ENCODE measurements around the gene KIDINS220. TPM values are rescaled to one million over a fixed set of nuclear protein-coding genes. Genes with fewer than 3 reads are reported as not detected.

The KIDINS220 gene
- total and polyA plus RNA-seq, 2 donors (not counting 1 experiment from before 2014, with no cell fraction given) = 58.0 to 110 TPM

DNA sequence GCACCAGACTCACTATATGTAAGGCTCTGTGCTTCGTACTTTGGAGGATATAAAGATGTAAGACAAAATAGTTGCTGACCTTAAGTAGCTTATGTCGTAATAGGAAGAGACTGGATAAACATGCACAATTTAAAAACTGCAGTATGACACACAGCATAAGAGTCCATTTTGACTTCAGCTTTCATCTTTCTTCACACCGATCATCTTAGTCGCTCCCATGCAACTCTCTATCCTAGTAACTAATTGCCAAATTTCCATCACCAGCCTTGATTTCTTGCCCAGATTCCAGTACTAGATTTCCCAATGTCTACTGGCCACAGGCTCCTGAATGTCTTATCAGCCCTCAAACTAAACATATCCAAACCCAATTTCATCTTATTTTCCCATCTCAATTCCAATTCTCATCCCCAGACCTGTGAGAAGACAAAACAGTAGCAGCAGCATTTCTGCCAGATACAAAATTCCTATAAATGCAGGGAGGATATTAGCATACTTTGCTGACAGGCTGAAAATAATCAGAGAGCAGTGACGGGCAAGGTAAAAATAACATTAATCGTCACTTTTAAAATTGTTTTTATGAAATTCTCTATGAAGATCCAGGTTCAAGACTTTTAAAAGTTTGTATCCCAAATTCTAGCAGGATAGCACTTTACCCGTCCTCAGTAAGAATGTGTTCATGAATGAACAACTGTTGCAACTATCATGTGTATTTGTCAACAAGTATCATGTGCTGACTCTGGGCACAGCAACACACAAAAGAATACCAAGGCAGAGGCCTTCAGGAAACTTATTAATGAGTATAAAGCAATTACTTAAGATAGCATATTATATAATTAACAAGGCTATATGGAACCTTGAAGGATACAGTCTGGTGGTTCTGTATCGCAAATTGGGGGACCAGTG lies 42.2 kb downstream of the KIDINS220 start:
- no peaks in the 10 kb centered on the region for H3K4me1 ChIP-seq (ENCODE audit: control insufficient read depth, extremely low read depth, insufficient read depth, low read length)
- peak overlapping the region; percentile 6 for H3K27ac ChIP-seq (ENCODE audit: insufficient read depth, low read length)
- no peak overlapping the region for H3K9ac ChIP-seq (ENCODE audit: insufficient read depth, low read length)
- no peak overlapping the region for H2AFZ ChIP-seq (ENCODE audit: low read length)
- H4K20me1 ChIP-seq (ENCODE audit: control insufficient read depth, extremely low read depth, insufficient read depth, low read length) = no peaks in the 10 kb centered on the region
- no peaks in the 10 kb centered on the region for H3K9me3 ChIP-seq (ENCODE audit: control insufficient read depth, insufficient read depth, low read depth, low read length)
- peaks cover 10% of the 10 kb centered on the region for H3K36me3 ChIP-seq (ENCODE audit: control insufficient read depth, insufficient read depth, low read length)
- H3K27me3 ChIP-seq (ENCODE audit: control insufficient read depth, insufficient read depth, low read length) = no peaks in the 10 kb centered on the region
- DNase-seq (ENCODE audit: low read depth in 2 of 2) = peak; percentile 72 to 89
- TF ChIP-seq, protein P1, sequence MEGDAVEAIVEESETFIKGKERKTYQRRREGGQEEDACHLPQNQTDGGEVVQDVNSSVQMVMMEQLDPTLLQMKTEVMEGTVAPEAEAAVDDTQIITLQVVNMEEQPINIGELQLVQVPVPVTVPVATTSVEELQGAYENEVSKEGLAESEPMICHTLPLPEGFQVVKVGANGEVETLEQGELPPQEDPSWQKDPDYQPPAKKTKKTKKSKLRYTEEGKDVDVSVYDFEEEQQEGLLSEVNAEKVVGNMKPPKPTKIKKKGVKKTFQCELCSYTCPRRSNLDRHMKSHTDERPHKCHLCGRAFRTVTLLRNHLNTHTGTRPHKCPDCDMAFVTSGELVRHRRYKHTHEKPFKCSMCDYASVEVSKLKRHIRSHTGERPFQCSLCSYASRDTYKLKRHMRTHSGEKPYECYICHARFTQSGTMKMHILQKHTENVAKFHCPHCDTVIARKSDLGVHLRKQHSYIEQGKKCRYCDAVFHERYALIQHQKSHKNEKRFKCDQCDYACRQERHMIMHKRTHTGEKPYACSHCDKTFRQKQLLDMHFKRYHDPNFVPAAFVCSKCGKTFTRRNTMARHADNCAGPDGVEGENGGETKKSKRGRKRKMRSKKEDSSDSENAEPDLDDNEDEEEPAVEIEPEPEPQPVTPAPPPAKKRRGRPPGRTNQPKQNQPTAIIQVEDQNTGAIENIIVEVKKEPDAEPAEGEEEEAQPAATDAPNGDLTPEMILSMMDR (conservative IDR thresholded peaks at IDR 0.05 in 1 of 2, IDR thresholded peaks at IDR 0.05 in 1 of 2; ENCODE audit: low read depth in 1 of 2, low read length in 2 of 2) = no peak
- TF ChIP-seq EZH2 (IDR thresholded peaks at IDR 0.05; ENCODE audit: low read length, missing control alignments) = no peak
- no peaks in the 10 kb centered on the region for H3K79me2 ChIP-seq (ENCODE audit: control insufficient read depth, insufficient read depth, low read length)
- peak overlapping the region; percentile 33 for H3K4me2 ChIP-seq (ENCODE audit: extremely low read depth, insufficient read depth, low read length)
- no peak overlapping the region for H3K4me3 ChIP-seq (replicated peaks in 1 of 4; ENCODE audit: control extremely low read depth in 1 of 4, insufficient read depth in 1 of 4, low read depth in 3 of 4, low read length in 4 of 4)

DNA sequence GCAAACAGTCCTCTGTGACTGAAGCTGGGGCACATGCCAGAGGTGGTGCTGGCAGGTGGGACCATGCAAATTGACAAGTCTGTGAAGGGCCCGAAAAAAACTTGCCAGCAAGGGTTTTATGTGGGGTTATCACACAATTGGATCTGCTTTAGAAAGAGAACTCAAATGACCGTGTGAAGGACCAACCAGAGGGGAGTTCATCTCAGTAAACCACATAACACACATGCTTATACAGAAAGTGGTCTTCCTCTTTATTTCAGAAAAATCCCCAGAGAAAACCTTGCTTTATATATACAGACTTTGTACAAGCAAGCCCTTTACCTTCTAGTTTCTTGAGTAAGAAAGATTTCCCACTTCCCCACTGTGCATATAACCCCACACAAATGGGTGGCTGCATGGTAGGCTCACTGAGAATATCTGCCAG lies 46.7 kb downstream of the KIDINS220 start:
- no peaks in the 10 kb centered on the region for H3K9me3 ChIP-seq (ENCODE audit: control insufficient read depth, insufficient read depth, low read depth, low read length)
- no peak for DNase-seq (ENCODE audit: low read depth in 2 of 2)
- peaks cover 7% of the 10 kb centered on the region for H3K36me3 ChIP-seq (ENCODE audit: control insufficient read depth, insufficient read depth, low read length)
- no peaks in the 10 kb centered on the region for H4K20me1 ChIP-seq (ENCODE audit: control insufficient read depth, extremely low read depth, insufficient read depth, low read length)
- no peak overlapping the region for H3K27ac ChIP-seq (ENCODE audit: insufficient read depth, low read length)
- no peak overlapping the region for H2AFZ ChIP-seq (ENCODE audit: low read length)
- H3K79me2 ChIP-seq (ENCODE audit: control insufficient read depth, insufficient read depth, low read length) = no peaks in the 10 kb centered on the region
- no peak overlapping the region for H3K9ac ChIP-seq (ENCODE audit: insufficient read depth, low read length)
- TF ChIP-seq, protein P1 (conservative IDR thresholded peaks at IDR 0.05 in 1 of 2, IDR thresholded peaks at IDR 0.05 in 1 of 2; ENCODE audit: low read depth in 1 of 2, low read length in 2 of 2) = no peak
- no peak for TF ChIP-seq EZH2 (IDR thresholded peaks at IDR 0.05; ENCODE audit: low read length, missing control alignments)
- H3K4me3 ChIP-seq (replicated peaks in 1 of 4; ENCODE audit: control extremely low read depth in 1 of 4, insufficient read depth in 1 of 4, low read depth in 3 of 4, low read length in 4 of 4) = no peak overlapping the region
- H3K4me2 ChIP-seq (ENCODE audit: extremely low read depth, insufficient read depth, low read length) = no peak overlapping the region
- H3K27me3 ChIP-seq (ENCODE audit: control insufficient read depth, insufficient read depth, low read length) = no peaks in the 10 kb centered on the region
- H3K4me1 ChIP-seq (ENCODE audit: control insufficient read depth, extremely low read depth, insufficient read depth, low read length) = no peaks in the 10 kb centered on the region

- Histone ChIP-seq H3K27ac (ENCODE audit: insufficient read depth, low read length) (no peak overlapping the region), H3K9ac (ENCODE audit: insufficient read depth, low read length) (no peak overlapping the region), H3K4me2 (ENCODE audit: extremely low read depth, insufficient read depth, low read length) (no peak overlapping the region), H3K4me1 (ENCODE audit: control insufficient read depth, extremely low read depth, insufficient read depth, low read length) (no peaks in the 10 kb centered on the region), H3K27me3 (ENCODE audit: control insufficient read depth, insufficient read depth, low read length) (no peaks in the 10 kb centered on the region), H3K4me3 (replicated peaks in 1 of 4; ENCODE audit: control extremely low read depth in 1 of 4, insufficient read depth in 1 of 4, low read depth in 3 of 4, low read length in 4 of 4) (no peak overlapping the region), H4K20me1 (ENCODE audit: control insufficient read depth, extremely low read depth, insufficient read depth, low read length) (no peaks in the 10 kb centered on the region), H3K36me3 (ENCODE audit: control insufficient read depth, insufficient read depth, low read length) (peaks cover 2% of the 10 kb centered on the region), H3K79me2 (ENCODE audit: control insufficient read depth, insufficient read depth, low read length) (no peaks in the 10 kb centered on the region), H3K9me3 (ENCODE audit: control insufficient read depth, insufficient read depth, low read depth, low read length) (no peaks in the 10 kb centered on the region), H2AFZ (ENCODE audit: low read length) (no peak overlapping the region)
- DNase-seq (ENCODE audit: low read depth in 2 of 2) = no peak
- no peak for TF ChIP-seq EZH2 (IDR thresholded peaks at IDR 0.05; ENCODE audit: low read length, missing control alignments)
- TF ChIP-seq, protein P1 (conservative IDR thresholded peaks at IDR 0.05 in 1 of 2, IDR thresholded peaks at IDR 0.05 in 1 of 2; ENCODE audit: low read depth in 1 of 2, low read length in 2 of 2) = no peak
Observed at GRCh38 chr2:8786463-8786862, 51.0 kb downstream of the KIDINS220 start.
